Measurements from ENCODE around the gene NDUFB6.

GRCh38 chr9:32543047-32543446 is 29.9 kb downstream of the NDUFB6 start:
- no peak for TF ChIP-seq EP300 (IDR thresholded peaks at IDR 0.05)
- TF ChIP-seq POLR2AphosphoS5 (IDR thresholded peaks at IDR 0.05), result no peak
- no peak for TF ChIP-seq CTCF (IDR thresholded peaks at IDR 0.05)

All from esophagus muscularis mucosa (tissue), 4 donors.